Keratinocyte (primary cell): Measurements from ENCODE around the gene TMEM132E. TPM values are rescaled to one million over a fixed set of nuclear protein-coding genes. Genes with fewer than 3 reads are reported as not detected.

Experiments
- DNase-seq: peaks from one replicate; pipeline ENCODE4 v3.0.0-alpha.2; 2011; ENCODE audit warnings: low read depth, missing footprints, low spot score
- FAIRE-seq: peaks from 2 replicates; lab custom pipeline; 2011; peaks lifted over from hg19 to GRCh38; lab: Jason Lieb, UNC
- H2AFZ ChIP-seq: 2 replicates; pipeline ENCODE4 v1.6.0; 2012; ENCODE audit warnings: low read length, control low read depth, inconsistent platforms; ENCODE audit not compliant: control insufficient read depth
- H3K27ac ChIP-seq: 2 replicates; pipeline ENCODE4 v1.5.1; 2011; ENCODE audit warnings: low read length; ENCODE audit not compliant: control insufficient read depth, insufficient read depth
- H3K27me3 ChIP-seq: 3 replicates; pipeline ENCODE4 v1.6.0; 2011; ENCODE audit warnings: low read length; ENCODE audit not compliant: control insufficient read depth, insufficient read depth; ENCODE audit errors: extremely low read depth
- H3K36me3 ChIP-seq, 2 experiments: 2 replicates in 1 of 2; 3 replicates in 1 of 2; pipeline ENCODE4 v1.5.1; 2011; ENCODE audit warnings: low read length in 2 of 2, mild to moderate bottlenecking in 1 of 2; ENCODE audit not compliant: control insufficient read depth in 2 of 2, insufficient read depth in 2 of 2; ENCODE audit errors: extremely low read depth in 1 of 2
- H3K4me1 ChIP-seq: 3 replicates; pipeline ENCODE4 v1.5.1; 2011; ENCODE audit warnings: low read length; ENCODE audit not compliant: control insufficient read depth, insufficient read depth; ENCODE audit errors: extremely low read depth
- H3K4me2 ChIP-seq: 3 replicates; pipeline ENCODE4 v1.6.0; 2011; ENCODE audit warnings: low read depth, low read length; ENCODE audit not compliant: control insufficient read depth, insufficient read depth; ENCODE audit errors: extremely low read depth
- H3K4me3 ChIP-seq, 3 experiments: fragments of 200-600 bp in 1 of 3; sonication (generic) in 1 of 3; 2 replicates in 2 of 3; 3 replicates in 1 of 3; pipeline ENCODE4 v1.5.1; 2011 to 2016; ENCODE audit warnings: low read length in 3 of 3, mild to moderate bottlenecking in 3 of 3, control low read depth in 2 of 3, inconsistent platforms in 1 of 3, low read depth in 1 of 3, mixed read lengths in 1 of 3, mixed run types in 1 of 3, moderate library complexity in 1 of 3; ENCODE audit not compliant: control insufficient read depth in 2 of 3, insufficient read depth in 2 of 3; ENCODE audit errors: extremely low read depth in 1 of 3
- H3K79me2 ChIP-seq: 2 replicates; pipeline ENCODE4 v1.6.0; 2012; ENCODE audit warnings: low read length; ENCODE audit not compliant: control insufficient read depth, insufficient read depth
- H3K9ac ChIP-seq: 3 replicates; pipeline ENCODE4 v1.6.0; 2011; ENCODE audit warnings: low read length; ENCODE audit not compliant: control insufficient read depth, insufficient read depth; ENCODE audit errors: extremely low read depth
- H3K9me1 ChIP-seq: 3 replicates; pipeline ENCODE4 v1.6.0; 2011; ENCODE audit warnings: low read length; ENCODE audit not compliant: control insufficient read depth, insufficient read depth; ENCODE audit errors: extremely low read depth
- H3K9me3 ChIP-seq: 2 replicates; pipeline ENCODE4 v1.5.1; 2012; ENCODE audit warnings: low read depth, low read length; ENCODE audit not compliant: control insufficient read depth
- H4K20me1 ChIP-seq: 3 replicates; pipeline ENCODE4 v1.6.0; 2011; ENCODE audit warnings: low read length; ENCODE audit not compliant: control insufficient read depth, insufficient read depth; ENCODE audit errors: extremely low read depth
- CTCF ChIP-seq, 3 experiments: IDR thresholded peaks in 1 of 3; conservative IDR thresholded peaks in 1 of 3; optimal IDR thresholded peaks in 1 of 3; 2 replicates in 2 of 3; 3 replicates in 1 of 3; pipeline versions ENCODE3 to v1.5.1; 2011; ENCODE audit warnings: low read length in 3 of 3, mild to moderate bottlenecking in 3 of 3, moderate library complexity in 2 of 3, control low read depth in 1 of 3, inconsistent platforms in 1 of 3; ENCODE audit not compliant: insufficient read depth in 2 of 3; ENCODE audit errors: extremely low read depth in 1 of 3
- EZH2 ChIP-seq: IDR thresholded peaks from one replicate; pipeline ENCODE4 v1.6.1; 2012; ENCODE audit warnings: inconsistent platforms, mild to moderate bottlenecking, low read length, moderate library complexity
- dilution Hi-C: fragments of 300-500 bp; cut with MboI; formaldehyde crosslinking; loops from one replicate; pipeline ENCODE4 v1.7.0; 2020; ENCODE audit warnings: low sequenced_read_pairs; ENCODE audit not compliant: extremely low pct_ligation_motif_present
- polyA plus RNA-seq, 5 experiments: library from polyadenylated mRNA; depleted of rRNA in 3 of 5; stranded (reverse) in 3 of 5; stranded (forward) in 1 of 5; unstranded in 1 of 5; fragments of >200 nt; gene quantifications; 1 replicate in 1 of 5; 2 replicates in 3 of 5; 3 replicates in 1 of 5; pipeline versions ENCODE4 v1.2.1 to v1.2.3, GENCODE V29; 2011 to 2012; ENCODE audit warnings: missing spikeins in 2 of 5, low read depth in 1 of 5, low replicate concordance in 1 of 5

TMEM132E gene
- polyA plus RNA-seq, 1 donor (not counting 4 experiments of a cell fraction or from before 2014, with no cell fraction given): not detected

GRCh38 chr17:34663714-34664113 lies 84.3 kb downstream of the TMEM132E start:
- H4K20me1 ChIP-seq: no peaks in the 10 kb centered on the region
- H3K9me1 ChIP-seq: no peaks in the 10 kb centered on the region
- peaks cover 16% of the 10 kb centered on the region for H3K27me3 ChIP-seq
- no peak for FAIRE-seq
- no peak overlapping the region for H3K4me2 ChIP-seq
- TF ChIP-seq CTCF (optimal IDR thresholded peaks at IDR 0.05 in 1 of 3, IDR thresholded peaks at IDR 0.05 in 1 of 3, conservative IDR thresholded peaks at IDR 0.05 in 1 of 3; ENCODE audit: extremely low read depth in 1 of 3, insufficient read depth in 2 of 3, low read length in 3 of 3) (no peak), EZH2 (no peak)
- no peak overlapping the region for H3K27ac ChIP-seq
- dilution Hi-C loops: no loop called here
- no peak overlapping the region for H3K9ac ChIP-seq
- H2AFZ ChIP-seq: no peak overlapping the region
- no peak for DNase-seq
- no peaks in the 10 kb centered on the region for H3K4me1 ChIP-seq
- H3K4me3 ChIP-seq: no peak overlapping the region
- H3K36me3 ChIP-seq: no peaks in the 10 kb centered on the region
- no peaks in the 10 kb centered on the region for H3K9me3 ChIP-seq
- H3K79me2 ChIP-seq: no peaks in the 10 kb centered on the region

- no peak overlapping the region for H3K4me2 ChIP-seq
These were observed 85.9 kb downstream of the TMEM132E start for GRCh38 chr17:34665150-34665806.

More at GRCh38 chr17:34665150-34665806, 85.9 kb downstream of the TMEM132E start:
- Histone ChIP-seq H3K79me2 (no peaks in the 10 kb centered on the region), H3K4me1 (no peaks in the 10 kb centered on the region), H3K9me1 (no peaks in the 10 kb centered on the region), H3K4me3 (no peak overlapping the region), H3K9ac (no peak overlapping the region), H2AFZ (no peak overlapping the region), H4K20me1 (no peaks in the 10 kb centered on the region), H3K27me3 (peaks cover 16% of the 10 kb centered on the region), H3K36me3 (no peaks in the 10 kb centered on the region), H3K9me3 (no peaks in the 10 kb centered on the region), H3K27ac (no peak overlapping the region)
- FAIRE-seq (no peak), DNase-seq (no peak)
- TF ChIP-seq EZH2: no peak
- dilution Hi-C loops: no loop called here
